Kidney (tissue), 14 donors: ENCODE measurements around the gene MAP3K19. TPM values are rescaled to one million over a fixed set of nuclear protein-coding genes. Genes with fewer than 3 reads are reported as not detected.

Experiments
- DNase-seq, 5 donors: peaks; one replicate each; pipeline ENCODE4 v3.0.0-alpha.2; 2013 to 2020
- FAIRE-seq: peaks from 2 replicates; lab custom pipeline; 2012; peaks lifted over from hg19 to GRCh38; lab: Jason Lieb, UNC
- H3K27ac ChIP-seq, 2 donors: one replicate each; pipeline ENCODE4 v1.7.0; 2013; ENCODE audit warnings: low read depth in 2 of 2, low read length in 2 of 2, inconsistent platforms in 1 of 2
- H3K27me3 ChIP-seq: one replicate; pipeline ENCODE4 v1.7.1; 2013; ENCODE audit warnings: low read length, inconsistent platforms; ENCODE audit not compliant: control insufficient read depth, insufficient read depth
- H3K36me3 ChIP-seq, 3 donors: one replicate each; pipeline versions ENCODE4 v1.7.0 to v1.7.1; 2013; ENCODE audit warnings: low read length in 3 of 3, control low read depth in 1 of 3, inconsistent platforms in 1 of 3; ENCODE audit not compliant: insufficient read depth in 3 of 3, control insufficient read depth in 2 of 3
- H3K4me1 ChIP-seq, 3 donors: one replicate each; pipeline versions ENCODE4 v1.7.0 to v1.7.1; 2013; ENCODE audit warnings: low read length in 3 of 3, inconsistent platforms in 1 of 3, low read depth in 1 of 3; ENCODE audit not compliant: control insufficient read depth in 2 of 3, insufficient read depth in 2 of 3
- H3K4me3 ChIP-seq, 3 donors: one replicate each; pipeline versions ENCODE4 v1.7.0 to v1.8.1; 2013; ENCODE audit warnings: low read length in 3 of 3, control low read depth in 1 of 3, inconsistent platforms in 1 of 3
- H3K9ac ChIP-seq, 3 donors: one replicate each; pipeline versions ENCODE4 v1.7.0 to v1.7.1; 2013; ENCODE audit warnings: low read length in 3 of 3, control low read depth in 1 of 3, inconsistent platforms in 1 of 3
- H3K9me3 ChIP-seq, 3 donors: one replicate each; pipeline versions ENCODE4 v1.7.0 to v1.7.1; 2013; ENCODE audit warnings: low read length in 3 of 3, control low read depth in 1 of 3, inconsistent platforms in 1 of 3; ENCODE audit not compliant: control insufficient read depth in 2 of 3, insufficient read depth in 1 of 3
- CTCF ChIP-seq: IDR thresholded peaks from 3 replicates; pipeline ENCODE4 v1.5.1; 2012; ENCODE audit warnings: mild to moderate bottlenecking, moderate library complexity, borderline replicate concordance; ENCODE audit not compliant: insufficient read depth; ENCODE audit errors: extremely low read depth
- intact Hi-C: fragments of 100-400 bp; cut with DNase I; formaldehyde crosslinking; loops from one replicate; pipeline ENCODE4 v1.11.1; 2022
- polyA plus RNA-seq: library from polyadenylated mRNA; stranded (reverse); fragments of 350-450 nt; fragmentation: Illumina TruSeq; extraction: RNeasy Lipid Tissue Mini Kit (QIAGEN cat#74804); gene quantifications from one replicate; pipeline ENCODE4 v1.2.3, GENCODE V29; 2014; ENCODE audit warnings: low read depth, low replicate concordance; ENCODE audit not compliant: insufficient read depth
- total RNA-seq: library from RNA; stranded (reverse); fragmentation: NEBNext Ultra II Directional; extraction: Animal tissue kit (Norgen Biotek cat#: 25700); gene quantifications from one replicate; pipeline ENCODE4 v1.2.1, GENCODE V29; 2021
- donor health status: control.
- donor health status: control.
- donor health status: control.
- donor health status: control.
- donor health status: control.
- donor health status: DM: yes; HTN: yes; CAD: no.
- donor health status: Normal renal cell carcinoma (clear cell type).

MAP3K19 gene
- total and polyA plus RNA-seq, 2 donors from 2014 or later = not detected

- intact Hi-C loops = no loop called here
- TF ChIP-seq CTCF = no peak
- peaks cover 0 to 15% (median 12%) of the 10 kb centered on the region in 3 donors for H3K4me1 ChIP-seq
These were observed 113.5 kb downstream of the MAP3K19 start for GRCh38 chr2:134933732-134934131.

DNA sequence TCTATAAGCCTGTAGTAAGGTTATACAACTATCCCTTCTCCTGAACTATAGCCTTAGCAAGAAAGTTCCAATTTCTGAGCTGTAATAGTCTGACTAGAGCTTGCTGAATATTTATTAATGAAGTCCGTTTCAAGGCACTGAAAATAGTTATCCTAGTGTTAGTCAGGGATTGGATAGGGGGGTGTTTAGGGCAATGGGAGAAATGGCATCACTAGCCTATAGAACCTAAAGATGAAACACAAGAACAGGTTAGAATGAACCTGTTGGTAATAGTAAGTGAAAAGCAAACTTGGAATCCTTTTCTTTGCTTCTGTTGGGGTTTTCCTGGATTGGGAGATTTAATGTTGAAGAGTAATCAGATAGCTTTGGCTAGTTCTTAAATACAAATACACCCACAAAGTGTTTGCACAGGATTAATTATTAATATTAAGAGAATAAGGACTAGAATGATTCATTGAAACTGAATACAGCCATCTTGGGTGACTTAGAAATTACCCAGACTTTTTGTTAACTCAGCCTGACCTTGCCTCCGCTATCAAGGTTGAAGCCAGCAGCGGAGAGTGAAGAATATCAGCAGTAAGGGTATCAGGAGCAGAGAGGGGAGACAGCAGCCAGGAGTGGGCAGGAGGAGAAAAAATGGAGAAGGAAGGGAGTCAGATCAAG, 114.3 kb downstream of the MAP3K19 start:
- H3K9ac ChIP-seq = no peak overlapping the region
- no peak for FAIRE-seq
- peaks cover 0 to 15% (median 12%) of the 10 kb centered on the region in 3 donors for H3K4me1 ChIP-seq
- H3K36me3 ChIP-seq = peaks cover 0 to 3% (median 2%) of the 10 kb centered on the region in 3 donors
- no peak for TF ChIP-seq CTCF
- H3K27ac ChIP-seq = no peak overlapping the region
- DNase-seq = no peak
- no peak overlapping the region for H3K4me3 ChIP-seq
- intact Hi-C loops = no loop called here
- no peaks in the 10 kb centered on the region for H3K27me3 ChIP-seq
- H3K9me3 ChIP-seq = no peaks in the 10 kb centered on the region

More at GRCh38 chr2:134933732-134934131, 113.5 kb downstream of the MAP3K19 start:
- Histone ChIP-seq H3K27me3 (no peaks in the 10 kb centered on the region), H3K4me3 (no peak overlapping the region), H3K9me3 (no peaks in the 10 kb centered on the region), H3K9ac (no peak overlapping the region), H3K36me3 (peaks cover 2 to 3% (median 2%) of the 10 kb centered on the region in 3 donors), H3K27ac (no peak overlapping the region)
- no peak for FAIRE-seq
- no peak for DNase-seq

DNA sequence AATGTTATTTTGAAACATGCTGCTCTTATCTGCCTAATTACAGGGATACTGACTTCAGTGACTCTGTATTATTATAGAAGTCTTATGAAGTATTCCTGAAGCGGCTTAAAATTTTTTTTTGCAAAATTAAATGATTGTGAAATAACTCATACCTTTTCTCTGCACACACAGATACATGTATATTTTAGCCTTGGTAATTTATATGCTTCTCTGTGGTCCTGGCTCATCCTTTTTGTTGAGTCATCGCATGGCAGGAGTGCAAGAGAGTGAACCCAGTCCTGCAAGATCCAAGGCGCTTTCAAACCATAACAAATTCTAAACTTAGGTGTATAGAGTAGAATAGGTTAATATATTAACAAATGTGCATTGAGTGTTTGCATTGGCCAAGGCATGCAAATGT, 120.1 kb downstream of the MAP3K19 start:
- H3K4me1 ChIP-seq = peaks cover 0 to 4% (median 4%) of the 10 kb centered on the region in 3 donors
- no peak overlapping the region for H3K9ac ChIP-seq
- H3K4me3 ChIP-seq = no peak overlapping the region
- DNase-seq = no peak
- H3K9me3 ChIP-seq = no peaks in the 10 kb centered on the region
- intact Hi-C loops = no loop called here
- no peaks in the 10 kb centered on the region for H3K27me3 ChIP-seq
- no peaks in the 10 kb centered on the region for H3K36me3 ChIP-seq
- FAIRE-seq = no peak
- no peak for TF ChIP-seq CTCF
- no peak overlapping the region for H3K27ac ChIP-seq
